PC-3 (cell line): ENCODE data around the gene KRT86. TPM values are rescaled to one million over a fixed set of nuclear protein-coding genes. Genes with fewer than 3 reads are reported as not detected.

Source experiments
- ATAC-seq: fragments of 200-7000 bp; cut with Tn5 transposase; 2 replicates; pipeline ENCODE4 v1.9.1; 2020; ENCODE audit warnings: mild to moderate bottlenecking, moderate library complexity
- BruUV-seq: library from RNA; stranded (reverse); fragments of 400-500 nt; replicated peaks from 2 replicates; lab custom pipeline; 2021; lab: Mats Ljungman, UMichigan
- CTCF ChIA-PET: fragments of 300-600 bp; sonication (Branson Sonifier 250); formaldehyde crosslinking; loops from one replicate; lab custom pipeline; 2022; ENCODE audit warnings: antibody characterized with exemption; lab: Charles Lee
- POLR2A ChIA-PET: fragments of 300-600 bp; sonication (Branson Sonifier 250); formaldehyde crosslinking; loops from one replicate; lab custom pipeline; 2022; ENCODE audit warnings: antibody characterized with exemption; ENCODE audit not compliant: unreplicated experiment; lab: Charles Lee
- DNase-seq: peaks from one replicate; pipeline ENCODE4 v3.0.0-alpha.2; 2015
- H2AFZ ChIP-seq: fragments of 300-600 bp; sonication (generic); 2 replicates; pipeline ENCODE4 v1.6.0; 2016; ENCODE audit warnings: antibody characterized with exemption, low read length
- H3F3A ChIP-seq: fragments of 300-600 bp; sonication (generic); one replicate; pipeline ENCODE4 v1.6.0; 2017; ENCODE audit warnings: antibody characterized with exemption, low read length, control low read depth, mild to moderate bottlenecking; ENCODE audit not compliant: unreplicated experiment
- H3K27ac ChIP-seq: fragments of 300-600 bp; sonication (generic); 2 replicates; pipeline ENCODE4 v1.5.1; 2016; ENCODE audit warnings: mild to moderate bottlenecking, low read length
- H3K27me3 ChIP-seq: fragments of 300-600 bp; sonication (generic); 2 replicates; pipeline ENCODE4 v1.6.1; 2016; ENCODE audit warnings: low read length, mixed read lengths
- H3K36me3 ChIP-seq: fragments of 300-600 bp; sonication (generic); 2 replicates; pipeline ENCODE4 v1.6.1; 2016; ENCODE audit warnings: low read depth, mixed run types, low read length, mixed read lengths
- H3K4me1 ChIP-seq: fragments of 300-600 bp; sonication (generic); 2 replicates; pipeline ENCODE4 v1.5.1; 2016; ENCODE audit warnings: low read length; ENCODE audit not compliant: insufficient read depth
- H3K4me2 ChIP-seq: fragments of 300-600 bp; sonication (generic); 2 replicates; pipeline ENCODE4 v1.6.0; 2016; ENCODE audit warnings: low read length
- H3K4me3 ChIP-seq: fragments of 300-600 bp; sonication (generic); 2 replicates; pipeline ENCODE4 v1.5.1; 2016; ENCODE audit warnings: mild to moderate bottlenecking, low read length, mixed read lengths
- H3K79me2 ChIP-seq: fragments of 300-600 bp; sonication (generic); 2 replicates; pipeline ENCODE4 v1.6.1; 2017; ENCODE audit warnings: low read length, mixed read lengths
- H3K9ac ChIP-seq: fragments of 300-600 bp; sonication (generic); 2 replicates; pipeline ENCODE4 v1.6.0; 2016; ENCODE audit warnings: mild to moderate bottlenecking, low read length
- H3K9me2 ChIP-seq: fragments of 300-600 bp; sonication (generic); replicated peaks from 2 replicates; pipeline ENCODE4 v1.6.1; 2016; ENCODE audit warnings: mixed run types, low read length, mixed read lengths
- H3K9me3 ChIP-seq: fragments of 300-600 bp; sonication (generic); 2 replicates; pipeline ENCODE4 v1.6.1; 2016; ENCODE audit warnings: low read length, mixed read lengths
- H4K20me1 ChIP-seq: fragments of 300-600 bp; sonication (generic); 2 replicates; pipeline ENCODE4 v1.6.1; 2016; ENCODE audit warnings: low read length, mixed read lengths
- EZH2 ChIP-seq: fragments of 300-600 bp; sonication (generic); IDR thresholded peaks from one replicate; pipeline ENCODE4 v1.6.1; 2017; ENCODE audit warnings: antibody characterized with exemption, mild to moderate bottlenecking, low read length; ENCODE audit not compliant: unreplicated experiment
- EZH2phosphoT487 ChIP-seq: fragments of 300-600 bp; sonication (generic); IDR thresholded peaks from 2 replicates; pipeline ENCODE4 v1.6.1; 2018; ENCODE audit warnings: mild to moderate bottlenecking, antibody characterized with exemption, low read length, borderline replicate concordance
- intact Hi-C: fragments of 100-400 bp; cut with micrococcal nuclease; formaldehyde crosslinking; loops from 2 replicates; pipeline ENCODE4 v1.9.0; 2023
- total RNA-seq: library from RNA; depleted of rRNA; stranded (reverse); fragments of >200 nt; gene quantifications from 2 replicates; pipeline ENCODE4 v1.2.3, GENCODE V29; 2014
- TF ChIP-seq, protein P1 (sequence below): fragments of 300-600 bp; sonication (generic); conservative IDR thresholded peaks from 2 replicates; pipeline ENCODE4 v1.5.1; 2017; ENCODE audit warnings: antibody characterized with exemption, low read depth, mild to moderate bottlenecking, low read length

Gene KRT86
- total RNA-seq, 1 experiment from 2014 or later, result 1.2 TPM

DNA sequence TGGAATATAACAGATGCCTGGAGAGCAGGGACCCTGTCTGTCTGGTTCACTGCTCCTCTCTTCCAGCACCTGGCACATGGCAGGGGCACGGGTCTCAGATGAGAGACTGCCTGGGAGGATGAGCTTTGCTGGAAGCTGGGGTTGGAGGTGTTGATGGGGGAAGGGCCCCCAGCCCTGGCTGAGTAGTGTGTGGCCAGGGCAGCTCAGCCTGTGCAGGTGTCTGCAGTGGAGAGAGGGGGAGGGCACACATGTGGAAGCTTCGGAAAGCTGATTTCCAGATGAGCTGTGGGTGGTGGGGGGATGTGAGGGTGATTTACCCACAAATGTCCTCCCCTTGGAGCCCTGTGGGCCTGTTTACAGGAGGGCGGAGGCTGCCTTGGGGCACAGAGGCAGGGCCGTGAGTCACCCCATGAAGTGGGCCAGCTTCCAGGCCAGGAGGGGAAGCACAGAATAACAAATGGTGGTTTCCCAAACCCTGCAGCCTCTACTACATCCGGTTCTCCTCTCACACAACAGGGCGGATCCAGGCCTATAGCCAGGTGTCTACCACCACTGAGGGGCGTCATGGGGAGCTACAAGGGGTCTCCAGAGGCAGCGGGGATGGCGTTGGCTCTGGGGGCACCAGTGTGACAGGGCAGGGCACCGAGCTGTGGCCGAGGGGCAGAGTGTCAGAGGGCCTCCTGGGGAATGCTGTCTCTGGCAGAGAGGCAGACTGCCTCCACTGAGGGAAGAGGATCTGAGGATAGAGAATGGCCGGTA, 30.4 kb upstream of the KRT86 start:
- peaks cover 56% of the 10 kb centered on the region for H3K36me3 ChIP-seq
- H3K4me3 ChIP-seq, result peak overlapping the region; percentile 34; the same call in 1 of the 2 replicates
- CTCF ChIA-PET, result interaction anchor here (0.9 to 1.6 kb wide), 5 partner anchors 8 to 96 kb away, joined by 3 to 7 read pairs (median 5); no protein-coding TSS in a partner anchor
- peak overlapping the region; percentile 96 for H3K27ac ChIP-seq
- ATAC-seq (peak; percentile 56), DNase-seq (peak; percentile 97)
- TF ChIP-seq EZH2phosphoT487, result no peak
- TF ChIP-seq, protein P1, sequence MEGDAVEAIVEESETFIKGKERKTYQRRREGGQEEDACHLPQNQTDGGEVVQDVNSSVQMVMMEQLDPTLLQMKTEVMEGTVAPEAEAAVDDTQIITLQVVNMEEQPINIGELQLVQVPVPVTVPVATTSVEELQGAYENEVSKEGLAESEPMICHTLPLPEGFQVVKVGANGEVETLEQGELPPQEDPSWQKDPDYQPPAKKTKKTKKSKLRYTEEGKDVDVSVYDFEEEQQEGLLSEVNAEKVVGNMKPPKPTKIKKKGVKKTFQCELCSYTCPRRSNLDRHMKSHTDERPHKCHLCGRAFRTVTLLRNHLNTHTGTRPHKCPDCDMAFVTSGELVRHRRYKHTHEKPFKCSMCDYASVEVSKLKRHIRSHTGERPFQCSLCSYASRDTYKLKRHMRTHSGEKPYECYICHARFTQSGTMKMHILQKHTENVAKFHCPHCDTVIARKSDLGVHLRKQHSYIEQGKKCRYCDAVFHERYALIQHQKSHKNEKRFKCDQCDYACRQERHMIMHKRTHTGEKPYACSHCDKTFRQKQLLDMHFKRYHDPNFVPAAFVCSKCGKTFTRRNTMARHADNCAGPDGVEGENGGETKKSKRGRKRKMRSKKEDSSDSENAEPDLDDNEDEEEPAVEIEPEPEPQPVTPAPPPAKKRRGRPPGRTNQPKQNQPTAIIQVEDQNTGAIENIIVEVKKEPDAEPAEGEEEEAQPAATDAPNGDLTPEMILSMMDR, result no peak
- no peak for TF ChIP-seq EZH2
- no peaks in the 10 kb centered on the region for H3K27me3 ChIP-seq
- peak overlapping the region; percentile 74 for H3K4me2 ChIP-seq
- no peaks in the 10 kb centered on the region for H3K9me3 ChIP-seq
- peak overlapping the region; percentile 83 for H3K9ac ChIP-seq
- peaks cover 92% of the 10 kb centered on the region for H3K4me1 ChIP-seq
- intact Hi-C loops, result loop anchor here (2.0 kb wide), 1 partner anchor 37 kb away; no protein-coding TSS in a partner anchor
- no peak overlapping the region for H2AFZ ChIP-seq
- H3K79me2 ChIP-seq, result 0 out of 2 replicates have a peak, but pooled peaks cover 3% of the 10 kb centered on the region
- POLR2A ChIA-PET, result interaction anchor here (0.5 to 1.1 kb wide), 4 partner anchors 36 to 97 kb away, joined by 3 to 9 read pairs (median 6); partner anchors contain the start of gene KRT80
- no TSS peak for BruUV-seq
- H4K20me1 ChIP-seq, result no peaks in the 10 kb centered on the region
- H3F3A ChIP-seq, result peaks cover 39% of the 10 kb centered on the region
- H3K9me2 ChIP-seq, result no peaks in the 10 kb centered on the region

DNA sequence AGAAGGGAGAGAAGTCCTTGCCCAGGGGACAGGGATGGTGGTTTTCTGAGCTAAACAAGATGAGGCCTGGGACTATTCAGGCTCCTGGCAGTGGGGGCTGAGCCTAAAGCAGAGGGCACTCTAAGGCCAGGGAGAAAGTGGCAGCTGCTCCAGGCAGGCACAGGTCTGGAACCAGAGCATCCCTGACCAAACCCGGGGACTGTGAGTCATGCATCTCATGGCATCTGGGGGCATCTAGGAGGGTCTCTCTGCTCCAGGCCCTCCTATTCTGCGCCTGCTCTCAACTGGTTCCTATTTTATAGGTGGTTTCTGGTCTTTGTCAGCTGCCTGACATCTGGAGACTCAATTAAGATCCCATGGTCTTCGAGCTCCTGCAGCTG, 29.8 kb upstream of the KRT86 start:
- peaks cover 55% of the 10 kb centered on the region for H3K36me3 ChIP-seq
- H3F3A ChIP-seq, result peaks cover 39% of the 10 kb centered on the region
- POLR2A ChIA-PET, result interaction anchor here (0.8 to 1.1 kb wide), 2 partner anchors 52 to 98 kb away, joined by 3 to 9 read pairs; partner anchors contain the start of gene KRT80
- ATAC-seq, result no peak
- no peaks in the 10 kb centered on the region for H3K9me3 ChIP-seq
- H3K9ac ChIP-seq, result peak overlapping the region; percentile 83
- peak overlapping the region; percentile 54 for H3K4me2 ChIP-seq
- no peaks in the 10 kb centered on the region for H3K27me3 ChIP-seq
- peak overlapping the region; percentile 96 for H3K27ac ChIP-seq
- no peak overlapping the region for H2AFZ ChIP-seq
- 0 out of 2 replicates have a peak, but pooled peaks cover 3% of the 10 kb centered on the region for H3K79me2 ChIP-seq
- no peaks in the 10 kb centered on the region for H4K20me1 ChIP-seq
- BruUV-seq, result no TSS peak
- DNase-seq, result peak; percentile 26
- no peak for TF ChIP-seq EZH2phosphoT487
- no peak for TF ChIP-seq EZH2
- peaks cover 88% of the 10 kb centered on the region for H3K4me1 ChIP-seq
- intact Hi-C loops, result loop anchor here (2.0 kb wide), 1 partner anchor 36 kb away; no protein-coding TSS in a partner anchor
- no peak overlapping the region for H3K4me3 ChIP-seq
- H3K9me2 ChIP-seq, result no peaks in the 10 kb centered on the region
- CTCF ChIA-PET, result interaction anchor here (0.9 to 1.6 kb wide), 4 partner anchors 34 to 97 kb away, joined by 3 to 7 read pairs (median 4); no protein-coding TSS in a partner anchor

DNA sequence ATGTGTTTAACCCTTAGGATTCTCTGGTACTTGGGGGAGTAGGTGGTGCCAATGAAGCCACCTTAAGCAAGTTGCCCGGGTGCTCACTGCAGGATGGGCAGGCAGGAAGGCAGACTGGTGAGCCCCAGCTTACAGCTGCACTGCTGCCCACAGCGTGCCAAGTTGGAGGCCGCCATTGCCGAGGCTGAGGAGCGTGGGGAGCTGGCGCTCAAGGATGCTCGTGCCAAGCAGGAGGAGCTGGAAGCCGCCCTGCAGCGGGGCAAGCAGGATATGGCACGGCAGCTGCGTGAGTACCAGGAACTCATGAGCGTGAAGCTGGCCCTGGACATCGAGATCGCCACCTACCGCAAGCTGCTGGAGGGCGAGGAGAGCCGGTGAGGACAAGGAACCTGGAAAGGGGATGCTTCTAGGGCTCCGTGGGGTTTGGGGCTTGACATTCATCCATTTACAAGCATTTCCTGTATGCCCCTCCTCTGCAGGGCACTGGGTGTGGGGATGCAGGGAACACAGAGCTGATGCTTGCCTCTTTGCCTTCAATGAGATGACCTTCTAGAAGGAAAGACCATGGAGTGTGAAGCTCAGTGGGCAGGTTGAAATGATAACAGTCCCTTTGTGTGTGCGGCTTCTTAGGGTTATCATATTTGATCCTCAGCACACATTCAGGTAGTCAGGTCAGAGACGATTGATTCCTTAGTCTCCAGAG, 29.0 kb upstream of the KRT86 start:
- Histone ChIP-seq H3K27ac (peak overlapping the region; percentile 96), H3K9ac (no peak overlapping the region; the same call in none of the 2 replicates)
- DNase-seq, result peak; percentile 37

More for the DNA sequence above, 29.0 kb upstream of the KRT86 start:
- no peaks in the 10 kb centered on the region for H3K9me3 ChIP-seq
- H3K36me3 ChIP-seq, result peaks cover 54% of the 10 kb centered on the region
- intact Hi-C loops, result loop anchor here (2.0 kb wide), 1 partner anchor 35 kb away; no protein-coding TSS in a partner anchor
- no peak overlapping the region for H3K4me3 ChIP-seq
- H3K4me1 ChIP-seq, result peaks cover 82% of the 10 kb centered on the region
- BruUV-seq, result no TSS peak
- 0 out of 2 replicates have a peak, but pooled peaks cover 3% of the 10 kb centered on the region for H3K79me2 ChIP-seq
- H4K20me1 ChIP-seq, result no peaks in the 10 kb centered on the region
- TF ChIP-seq EZH2phosphoT487 (no peak), EZH2 (no peak)
- TF ChIP-seq, protein P1, result no peak
- H3K27me3 ChIP-seq, result no peaks in the 10 kb centered on the region
- H3F3A ChIP-seq, result peaks cover 37% of the 10 kb centered on the region
- ChIA-PET CTCF (interaction anchor here (1.0 kb wide), 1 partner anchor 34 kb away, joined by 5 read pairs; no protein-coding TSS in a partner anchor), POLR2A (interaction anchor here (0.6 kb wide), 1 partner anchor 40 kb away, joined by 4 read pairs; no protein-coding TSS in a partner anchor)
- H2AFZ ChIP-seq, result no peak overlapping the region
- H3K9me2 ChIP-seq, result no peaks in the 10 kb centered on the region
- no peak for ATAC-seq
- H3K4me2 ChIP-seq, result peak overlapping the region; percentile 35; the same call in 1 of the 2 replicates
